NCI-H2196 treated with DMSO at 0.1 percent for 48 hours (cell line): ENCODE measurements around the gene PRR33.

Experiments used
- DNase-seq: peaks from one replicate; lab custom pipeline; 2025; ENCODE audit not compliant: unreplicated experiment; lab: John Stamatoyannopoulos, UW

PRR33 gene

DNA sequence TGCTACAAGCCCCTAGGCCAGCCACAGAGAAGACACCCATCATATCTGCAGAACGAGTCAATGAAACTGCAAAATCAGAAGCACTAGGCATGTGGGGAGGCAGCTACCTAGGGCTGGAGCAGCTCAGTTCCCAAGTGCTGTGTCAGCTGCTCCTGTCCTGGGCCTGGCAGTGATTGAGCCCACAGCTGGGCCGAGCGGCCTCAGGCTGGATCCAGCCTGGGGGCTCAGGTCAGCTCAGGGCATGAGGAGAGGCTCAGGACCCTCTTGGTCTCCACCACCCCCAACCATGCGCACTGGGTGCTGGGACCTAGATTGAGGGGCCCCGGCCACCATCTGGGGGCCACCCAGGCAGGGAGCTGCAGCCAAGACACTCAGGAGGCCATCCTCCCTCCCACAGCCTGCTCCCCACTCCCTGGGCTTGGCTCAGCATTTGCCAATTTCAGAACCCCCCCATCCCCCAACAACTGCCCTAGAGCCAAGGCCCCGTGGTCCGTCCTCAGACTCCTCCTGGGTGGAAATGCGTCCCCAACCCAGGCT lies 25.4 kb upstream of the PRR33 start:
- DNase-seq = no peak

DNA sequence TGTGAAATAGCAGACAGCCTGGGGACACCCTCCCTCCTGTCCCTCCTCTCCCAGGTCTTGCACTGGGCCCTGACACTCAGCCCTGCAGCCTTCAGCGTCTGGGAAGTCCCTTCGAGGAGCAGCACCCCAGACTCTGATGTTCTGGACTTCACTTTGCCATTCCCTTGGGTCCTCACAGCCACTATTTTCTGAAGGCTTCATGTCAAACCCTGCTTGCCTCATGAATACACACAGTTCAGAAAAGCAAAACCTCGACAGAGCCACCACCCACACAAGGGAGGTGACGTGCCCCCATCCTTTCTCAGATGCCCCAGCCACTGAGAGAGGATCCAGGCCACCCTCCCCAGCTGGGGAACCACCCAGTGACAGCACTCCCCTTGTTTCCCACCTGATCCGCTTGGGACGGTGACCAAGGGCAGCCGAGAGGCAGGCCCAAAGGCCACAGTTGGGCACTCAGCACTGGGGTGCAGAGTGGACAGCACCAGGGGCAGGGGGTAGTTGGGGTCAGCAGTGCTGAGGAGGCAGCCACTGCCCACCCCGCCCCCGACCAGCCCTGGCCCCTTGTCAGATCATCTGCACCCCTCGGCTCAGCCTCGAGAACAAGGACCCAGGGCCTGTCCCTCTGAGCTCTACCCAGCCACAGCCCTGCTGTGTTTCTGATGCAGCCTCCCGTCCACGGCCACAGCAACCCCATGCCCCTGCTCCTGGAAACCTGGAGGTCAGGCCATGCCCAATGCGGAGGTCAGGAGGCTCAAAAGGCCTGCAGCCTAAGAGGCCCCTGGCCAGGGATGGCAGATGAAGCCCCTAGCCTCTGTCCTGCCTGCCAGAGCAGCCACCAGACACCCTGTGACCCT lies 24.7 kb upstream of the PRR33 start:
- DNase-seq = no peak

GRCh38 chr11:1915795-1916131 lies 24.1 kb upstream of the PRR33 start:
- DNase-seq = no peak

DNA sequence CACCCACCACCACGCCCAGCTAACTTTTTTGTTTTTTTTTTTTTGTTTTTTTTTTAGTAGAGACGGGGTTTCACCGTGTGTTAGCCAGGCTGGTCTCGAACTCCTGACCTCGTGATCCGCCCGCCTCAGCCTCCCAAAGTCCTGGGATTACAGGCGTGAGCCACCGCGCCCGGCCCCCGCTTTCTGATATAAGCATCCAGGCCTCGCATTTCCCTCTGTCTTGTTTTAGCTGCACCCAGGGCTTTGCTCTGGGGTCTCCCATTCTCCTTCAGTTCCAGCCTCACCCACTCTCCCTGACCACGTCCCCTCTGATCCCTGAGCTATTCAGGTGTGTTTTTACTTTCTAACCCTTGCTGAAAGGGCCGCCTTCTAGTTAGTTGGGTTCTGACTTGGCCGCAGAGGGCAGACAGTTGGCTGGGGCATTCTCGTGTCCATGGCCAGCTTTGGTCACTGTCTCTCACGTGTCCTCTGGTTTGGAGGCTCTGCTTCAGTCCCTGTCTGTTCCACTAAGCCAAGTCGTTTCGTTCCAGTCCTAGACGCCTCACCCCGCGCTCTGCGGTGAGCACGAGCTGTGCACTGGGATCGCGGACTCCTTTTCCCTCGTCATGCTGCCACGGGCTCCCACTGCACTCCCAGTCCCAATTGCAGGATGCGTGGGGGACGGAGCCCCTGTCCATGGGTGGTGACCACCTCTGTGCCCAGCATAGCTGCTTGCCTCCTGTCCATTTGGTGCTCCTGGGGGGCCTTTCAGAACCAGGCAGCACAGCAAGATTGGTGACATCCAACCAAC lies 21.8 kb upstream of the PRR33 start:
- DNase-seq = no peak

DNA sequence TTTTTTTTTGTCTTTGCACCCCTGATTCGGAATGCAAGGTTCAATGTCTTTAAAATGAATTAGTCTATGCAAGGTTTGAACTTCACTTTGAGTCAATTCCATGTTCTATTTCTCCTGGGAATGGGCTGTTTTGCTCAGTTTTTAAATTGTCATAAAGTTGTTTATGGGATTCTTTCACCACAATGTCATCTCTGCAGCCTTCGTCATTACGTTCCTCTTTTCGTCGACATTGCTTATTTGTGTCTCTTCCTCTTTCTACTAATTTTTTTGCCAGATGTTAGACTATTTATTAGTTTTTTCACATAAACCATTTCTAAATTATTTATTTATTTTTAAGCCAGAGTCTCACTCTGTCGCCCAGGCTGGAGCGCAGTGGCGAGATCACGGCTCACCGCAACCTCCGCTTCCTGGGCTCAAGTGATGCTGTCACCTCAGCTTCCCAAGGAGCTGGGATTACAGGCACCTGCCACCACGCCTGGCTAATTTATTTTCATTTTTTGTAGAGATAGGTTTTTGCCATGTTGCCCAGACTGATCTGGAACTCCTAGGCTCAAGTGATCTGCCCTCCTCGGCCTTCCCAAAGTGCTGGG lies 20.7 kb upstream of the PRR33 start:
- DNase-seq = no peak

DNA sequence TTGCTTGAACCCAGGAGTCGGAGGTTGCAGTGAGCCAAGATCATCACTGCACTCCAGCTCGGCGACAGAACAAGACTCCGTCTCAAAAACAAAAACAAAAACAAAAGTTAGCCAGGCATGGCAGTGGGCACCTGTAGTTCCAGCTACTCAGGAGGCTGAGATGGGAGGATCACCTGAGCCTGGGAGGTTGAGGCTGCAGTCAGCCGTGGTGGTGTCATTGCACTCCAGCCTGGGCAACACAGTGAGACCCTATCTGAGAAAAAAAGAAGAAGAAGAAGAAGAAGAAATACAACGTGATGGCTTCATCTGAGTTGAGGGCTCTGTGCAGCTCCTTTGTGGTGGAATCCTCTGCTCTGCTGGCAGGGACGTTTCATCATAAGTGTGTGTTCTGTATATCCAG lies 17.8 kb upstream of the PRR33 start:
- no peak for DNase-seq

GRCh38 chr11:1908618-1909017 lies 16.9 kb upstream of the PRR33 start:
- no peak for DNase-seq

- DNase-seq = no peak
These were observed 15.1 kb upstream of the PRR33 start for GRCh38 chr11:1906611-1907423.

DNA sequence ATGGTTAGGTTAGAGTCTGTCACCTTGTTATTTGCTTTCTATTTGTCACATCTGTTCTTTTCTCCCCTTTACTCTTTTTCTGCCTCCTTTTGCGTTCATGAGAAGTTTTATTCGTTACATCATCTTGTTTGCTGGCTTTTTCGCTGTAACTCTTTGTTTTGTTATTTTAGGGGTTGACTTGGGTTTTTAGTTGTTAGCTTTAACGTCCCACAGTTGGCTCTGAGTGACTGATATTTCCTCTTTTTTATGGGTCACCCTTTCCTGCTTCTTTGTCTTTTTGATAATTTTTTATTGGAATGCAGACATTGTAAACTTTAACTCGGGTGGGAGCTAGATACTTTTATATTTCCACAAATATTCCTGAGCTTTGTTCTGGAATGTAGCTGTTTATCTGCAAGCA lies 14.5 kb upstream of the PRR33 start:
- no peak for DNase-seq

- no peak for DNase-seq
These were observed 8.0 kb upstream of the PRR33 start for GRCh38 chr11:1899686-1900085.

GRCh38 chr11:1899090-1899489 lies 7.4 kb upstream of the PRR33 start:
- no peak for DNase-seq

DNA sequence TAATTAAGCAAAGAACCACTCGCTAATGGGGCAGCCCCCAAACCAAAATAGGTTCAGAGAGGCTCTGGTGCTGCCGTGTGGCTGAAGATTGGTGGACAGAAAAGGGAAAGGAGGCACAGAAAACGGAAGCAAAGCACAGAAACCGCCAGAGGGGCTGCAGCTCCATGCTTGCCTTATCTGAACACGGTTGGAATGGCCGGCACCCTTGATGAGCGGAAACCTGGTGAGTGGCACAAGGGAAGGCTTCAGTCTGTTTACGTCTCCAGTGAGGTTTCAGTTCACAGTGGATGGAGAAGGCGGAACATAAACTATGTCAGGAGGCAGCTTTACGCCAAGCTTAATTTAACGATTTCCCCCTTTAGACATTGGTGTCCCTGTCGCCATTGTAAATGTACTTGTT lies 5.2 kb upstream of the PRR33 start:
- DNase-seq = no peak

- no peak for DNase-seq
These were observed 4.8 kb upstream of the PRR33 start for GRCh38 chr11:1896468-1896867.

- DNase-seq = no peak
These were observed 3.1 kb upstream of the PRR33 start for GRCh38 chr11:1894759-1895158.

DNA sequence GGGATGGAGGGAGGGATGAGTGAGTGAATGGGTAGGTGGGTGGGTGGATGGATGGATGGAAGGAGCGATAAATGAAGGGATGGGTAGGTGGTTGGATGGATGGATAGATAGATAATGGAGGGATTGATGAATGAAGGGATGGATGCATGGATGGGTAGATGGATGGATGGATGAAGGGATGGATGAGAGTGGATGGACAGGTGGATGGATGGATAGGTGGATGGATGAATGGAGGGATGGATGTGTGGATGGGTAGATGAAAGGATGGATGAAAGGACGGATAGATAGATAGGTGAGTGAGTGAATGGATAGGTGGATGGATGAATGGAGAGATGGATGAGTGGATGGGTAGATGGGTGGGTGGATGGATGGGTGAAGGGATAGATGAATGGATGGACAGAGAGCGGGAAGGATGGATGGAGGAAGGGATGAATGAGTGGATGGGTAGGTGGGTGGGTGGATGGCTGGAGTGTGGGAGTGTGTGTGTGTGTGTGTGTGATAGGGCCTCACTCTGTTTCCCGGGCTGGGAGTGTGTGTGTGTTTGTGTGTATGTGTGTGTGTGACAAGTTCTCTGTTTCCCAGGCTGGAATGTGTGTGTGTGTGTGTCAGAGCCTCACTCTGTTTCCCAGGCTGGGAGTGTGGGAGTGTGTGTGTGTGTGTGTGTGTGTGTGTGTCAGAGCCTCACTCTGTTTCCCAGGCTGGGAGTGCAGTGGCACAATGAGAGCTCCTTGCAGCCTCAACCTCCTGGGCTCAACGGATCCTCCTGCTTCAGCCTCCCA lies 2.1 kb upstream of the PRR33 start:
- DNase-seq = no peak

GRCh38 chr11:1892558-1892957 lies 863 bp upstream of the PRR33 start:
- DNase-seq = no peak

DNA sequence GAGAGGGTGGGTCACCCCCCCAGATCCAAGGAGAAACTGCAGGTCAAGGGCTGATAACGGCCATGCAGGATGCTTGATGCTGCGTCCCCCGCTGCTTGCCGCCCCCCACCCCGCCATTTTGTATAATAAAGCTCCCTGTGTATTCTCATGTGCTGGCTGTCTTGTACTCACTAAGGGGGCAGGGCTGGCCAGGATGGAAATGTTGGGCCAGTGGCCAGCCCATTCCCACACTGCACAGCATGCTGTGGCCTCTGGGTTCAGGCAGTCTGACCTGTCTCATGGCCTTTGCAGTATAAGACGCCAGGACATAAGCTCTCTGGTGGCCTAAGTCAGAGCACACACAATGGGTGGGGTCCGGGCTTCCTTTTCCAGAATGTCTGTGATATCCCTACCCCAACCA lies 421 bp upstream of the PRR33 start:
- no peak for DNase-seq

GRCh38 chr11:1890856-1891830 lies 552 bp downstream of the PRR33 start:
- DNase-seq = no peak
